Hematopoietic multipotent progenitor cell treated with erythropoietin and hydrocortisone succinate and interleukin-3 and kit ligand, for 17 days (in vitro differentiated cells): Measurements from ENCODE around the gene NOS1AP.
"Not testable (repeated sequence)": the region's sequence is repeated elsewhere in the genome, so short reads cannot be mapped to it uniquely, and the experiment has no call there.

Source experiments
- DNase-seq: peaks from one replicate; pipeline ENCODE4 v3.0.0-alpha.2; 2015; ENCODE audit warnings: low spot score

The NOS1AP gene

GRCh38 chr1:162416215-162416614 is 346.7 kb downstream of the NOS1AP start:
- DNase-seq = no peak

GRCh38 chr1:162416909-162417308 is 347.4 kb downstream of the NOS1AP start:
- DNase-seq = no peak

GRCh38 chr1:162417650-162418049 is 348.2 kb downstream of the NOS1AP start:
- DNase-seq = no peak

GRCh38 chr1:162418584-162418983 is 349.1 kb downstream of the NOS1AP start:
- not testable (repeated sequence) for DNase-seq

- DNase-seq = not testable (repeated sequence)
Measured at GRCh38 chr1:162419450-162419931, 350.0 kb downstream of the NOS1AP start.
